GM03348 (cell line): ENCODE measurements around the gene E2F7.

Experiments used
- DNase-seq: peaks from one replicate; pipeline ENCODE4 v3.0.0; 2012; ENCODE audit warnings: low spot score

The E2F7 gene

GRCh38 chr12:77016606-77017005, 48.8 kb downstream of the E2F7 start:
- no peak for DNase-seq

- peak; percentile 21 for DNase-seq
Observed at GRCh38 chr12:77013091-77013490, 52.3 kb downstream of the E2F7 start.

GRCh38 chr12:77010691-77011548, 54.4 kb downstream of the E2F7 start:
- DNase-seq: peak; percentile 84

- peak; percentile 45 for DNase-seq
Observed at GRCh38 chr12:77007476-77007875, 57.9 kb downstream of the E2F7 start.

- no peak for DNase-seq
Observed at GRCh38 chr12:77005611-77006098, 59.7 kb downstream of the E2F7 start.

GRCh38 chr12:77003914-77004313, 61.5 kb downstream of the E2F7 start:
- no peak for DNase-seq

GRCh38 chr12:77003246-77003645, 62.1 kb downstream of the E2F7 start:
- peak; percentile 16 for DNase-seq

- no peak for DNase-seq
Observed at GRCh38 chr12:77002382-77002781, 63.0 kb downstream of the E2F7 start.

GRCh38 chr12:77001276-77001675, 64.1 kb downstream of the E2F7 start:
- no peak for DNase-seq

GRCh38 chr12:76998908-76999556, 66.3 kb downstream of the E2F7 start:
- no peak for DNase-seq

- DNase-seq: no peak
Observed at GRCh38 chr12:76998386-76998785, 67.0 kb downstream of the E2F7 start.

- no peak for DNase-seq
Observed at GRCh38 chr12:76997011-76997780, 68.2 kb downstream of the E2F7 start.

- DNase-seq: no peak
Observed at GRCh38 chr12:76990716-76991115, 74.7 kb downstream of the E2F7 start.

- no peak for DNase-seq
Observed at GRCh38 chr12:76984566-76984965, 80.8 kb downstream of the E2F7 start.

GRCh38 chr12:76983420-76983819, 81.9 kb downstream of the E2F7 start:
- DNase-seq: no peak

- no peak for DNase-seq
Observed at GRCh38 chr12:76980196-76980595, 85.2 kb downstream of the E2F7 start.

- DNase-seq: no peak
Observed at GRCh38 chr12:76976777-76977382, 88.5 kb downstream of the E2F7 start.
